Smooth muscle cell of the brain vasculature (primary cell): ENCODE measurements around the gene DGKD.
A peak's percentile ranks its signal among the peaks of the same experiment; 100 is the strongest.

ENCODE experiments used
- DNase-seq: peaks from one replicate; pipeline ENCODE4 v3.0.0-alpha.2; 2012; ENCODE audit warnings: low read depth, low spot score

Gene DGKD

DNA sequence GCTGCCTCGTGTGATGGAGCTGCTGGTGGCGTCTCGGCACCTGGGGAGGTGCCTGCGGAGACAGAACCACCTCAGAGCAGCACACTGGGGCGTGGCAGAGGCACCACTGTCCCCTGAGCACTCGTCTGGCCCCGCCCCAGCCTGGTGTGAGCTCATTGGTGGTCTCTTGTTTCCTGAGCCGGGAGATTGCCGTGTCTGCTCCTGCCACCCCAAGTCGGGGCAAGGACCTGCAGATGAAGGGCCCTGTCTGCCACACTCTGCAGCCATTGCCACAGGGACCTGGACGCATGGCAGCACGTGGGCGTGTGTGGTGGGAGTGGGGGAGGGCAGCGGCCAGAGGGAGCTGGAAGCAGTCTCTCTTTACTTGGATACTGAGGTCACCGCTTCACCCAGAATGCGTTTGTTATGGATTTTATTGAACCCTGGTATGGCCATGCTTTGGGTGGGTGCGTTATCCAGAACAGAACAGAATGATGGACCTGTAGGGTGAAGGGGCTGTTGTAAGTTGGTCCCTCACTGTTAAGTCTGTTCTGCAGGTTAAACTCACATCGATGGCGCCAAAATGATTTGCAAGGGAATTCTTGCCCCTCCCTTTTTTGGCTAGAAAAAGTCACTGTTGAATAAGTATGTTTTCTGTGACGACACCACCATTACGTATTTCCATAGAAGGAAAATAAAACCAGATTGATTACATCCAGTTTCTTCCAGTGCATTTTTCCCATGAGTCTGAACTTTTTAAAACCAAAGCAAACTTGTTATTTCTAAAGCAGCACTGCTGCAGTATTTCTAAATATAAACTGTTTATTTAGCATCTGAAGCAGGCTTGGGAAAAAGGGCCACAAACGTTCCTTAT, 120.2 kb downstream of the DGKD start:
- DNase-seq: no peak

DNA sequence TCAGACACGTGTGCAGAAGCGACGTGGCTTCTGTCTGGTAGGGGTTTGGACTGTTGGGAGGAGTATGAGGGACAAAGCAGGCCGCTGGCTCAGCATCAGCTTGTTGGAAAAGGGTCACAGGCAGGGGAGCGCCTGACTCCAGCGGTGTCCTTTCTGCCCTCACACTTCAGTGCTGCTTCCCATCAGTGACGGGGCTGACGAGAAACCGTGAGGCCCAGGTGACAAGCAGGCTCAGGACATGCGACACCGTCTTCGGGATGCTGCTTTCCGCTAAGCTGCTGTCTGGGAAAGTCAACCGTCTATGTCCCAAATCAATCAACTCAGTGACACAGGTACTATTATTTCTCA, 121.7 kb downstream of the DGKD start:
- DNase-seq: no peak

DNA sequence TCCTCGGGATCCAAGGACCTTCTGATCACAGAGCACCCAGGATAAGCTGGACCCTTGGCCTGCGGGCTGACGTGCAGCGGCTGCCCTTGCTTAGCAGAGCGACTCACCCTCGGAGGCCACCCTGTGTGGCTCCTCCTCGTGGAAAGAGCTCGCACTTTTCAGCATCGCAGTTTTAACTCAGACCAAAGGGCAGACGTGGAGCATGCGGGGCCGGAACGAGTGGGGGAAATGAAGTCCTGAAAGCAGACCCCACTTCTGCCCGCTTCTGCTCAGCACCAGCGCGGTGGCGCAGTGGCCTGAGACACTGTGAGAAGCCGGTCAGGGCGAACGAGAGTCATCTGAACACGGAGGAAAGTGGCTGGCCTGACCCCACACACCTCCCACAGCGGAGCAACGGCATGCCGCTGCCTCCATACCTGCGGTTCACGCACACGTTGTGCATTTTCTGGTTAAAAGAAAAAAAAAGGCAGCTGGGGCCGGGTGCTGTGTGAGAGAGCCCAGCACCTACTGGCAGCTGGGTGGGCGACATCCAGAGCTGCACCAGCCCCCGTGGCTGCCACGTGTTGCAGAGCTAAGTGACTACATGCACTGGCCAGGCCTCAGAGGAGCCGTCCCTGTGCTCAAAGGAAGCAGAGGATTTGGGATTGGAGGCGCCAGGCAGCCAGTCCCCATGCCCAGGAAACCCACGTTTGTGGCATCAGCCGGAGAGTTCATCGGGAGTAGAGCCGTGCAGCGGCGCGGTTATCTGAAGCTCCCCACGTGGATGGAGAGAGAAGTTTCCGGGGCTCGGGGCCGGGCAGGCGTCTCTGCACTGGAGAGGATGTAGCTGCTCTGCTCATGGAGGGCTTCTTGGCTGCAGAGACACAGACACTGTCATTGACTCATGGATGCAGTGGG, 122.6 kb downstream of the DGKD start:
- DNase-seq: no peak

DNA sequence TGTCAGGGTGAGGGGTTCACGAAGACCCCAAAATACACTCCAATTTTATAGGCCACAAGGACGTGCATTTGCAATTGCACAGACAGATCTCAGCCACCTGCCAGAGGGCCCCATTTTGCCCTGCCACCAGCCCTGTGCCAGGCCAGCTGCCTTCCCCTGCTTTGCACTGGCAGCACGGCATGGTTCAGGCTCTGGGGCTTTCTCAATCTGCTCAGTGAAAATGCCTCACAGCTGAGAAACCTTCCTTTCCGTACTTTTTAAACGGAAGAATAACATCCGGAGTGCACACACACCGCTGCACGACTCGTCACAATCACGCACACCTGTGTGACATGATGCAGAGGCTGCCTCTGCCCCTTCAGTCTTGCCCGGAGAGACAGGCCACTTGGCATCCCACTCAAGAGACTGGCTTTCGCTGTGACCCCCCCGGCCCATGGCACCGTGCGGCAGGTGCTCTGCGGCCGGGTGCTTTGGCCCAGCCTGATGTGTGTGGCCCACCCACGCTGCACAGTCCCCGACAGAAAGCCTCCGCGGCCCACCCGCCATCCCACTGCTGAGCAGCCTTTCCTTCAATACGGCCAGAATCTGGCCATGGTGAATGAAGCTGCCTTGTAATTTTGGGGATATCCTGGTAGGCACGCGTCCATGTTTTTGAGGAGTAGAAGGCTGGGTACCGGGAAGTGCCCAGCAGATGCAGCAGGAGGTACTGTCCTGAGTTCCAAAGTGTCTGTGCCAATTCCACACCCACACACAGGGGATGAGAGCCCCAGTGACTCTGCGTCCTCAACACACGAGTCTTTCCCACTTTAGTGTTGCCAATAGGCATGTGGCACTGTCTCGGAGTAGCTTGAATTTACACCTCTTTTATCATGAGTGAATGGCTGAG, 123.5 kb downstream of the DGKD start:
- DNase-seq: no peak

DNA sequence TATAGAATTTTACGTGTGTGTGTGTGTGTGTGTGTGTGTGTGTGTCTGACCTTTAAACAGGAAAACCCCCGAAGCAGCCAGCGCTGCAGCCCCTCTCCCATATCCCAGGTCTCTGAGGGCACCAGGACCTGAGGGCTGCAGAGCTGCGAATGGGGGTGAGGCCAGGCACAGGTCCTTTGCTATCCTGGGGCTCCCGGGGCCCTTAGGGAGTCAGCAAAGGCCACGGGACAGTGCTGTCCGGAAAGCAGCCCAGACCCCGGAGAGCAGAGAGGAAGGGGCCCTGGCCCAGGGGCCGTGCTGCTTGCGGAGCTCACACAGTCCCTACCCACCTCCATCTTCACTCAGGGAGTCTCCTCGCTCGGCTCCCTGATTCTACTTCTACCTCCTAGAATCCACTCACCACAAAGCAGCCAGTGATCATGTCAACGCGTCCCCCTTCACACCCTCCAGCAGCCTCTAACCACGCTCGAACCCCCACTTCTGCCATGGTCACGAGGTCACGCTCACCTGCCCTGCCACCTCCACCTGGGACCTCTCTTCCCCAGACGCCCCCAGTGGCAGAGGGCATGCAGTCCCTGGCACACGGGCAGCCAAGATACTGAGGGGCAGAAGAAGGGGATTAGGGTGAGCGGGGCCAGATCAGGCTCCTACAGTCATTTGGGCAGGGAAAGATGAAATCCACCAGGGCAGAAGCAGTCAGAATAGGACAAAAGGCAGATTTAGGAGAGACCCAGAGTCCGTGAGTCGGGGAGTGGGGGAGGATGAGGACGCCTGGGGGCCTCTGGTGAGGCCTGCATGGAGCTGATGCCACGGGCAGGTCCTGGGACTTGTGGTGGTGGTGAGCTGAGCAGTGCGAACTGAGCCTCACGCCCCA, 125.6 kb downstream of the DGKD start:
- no peak for DNase-seq

DNA sequence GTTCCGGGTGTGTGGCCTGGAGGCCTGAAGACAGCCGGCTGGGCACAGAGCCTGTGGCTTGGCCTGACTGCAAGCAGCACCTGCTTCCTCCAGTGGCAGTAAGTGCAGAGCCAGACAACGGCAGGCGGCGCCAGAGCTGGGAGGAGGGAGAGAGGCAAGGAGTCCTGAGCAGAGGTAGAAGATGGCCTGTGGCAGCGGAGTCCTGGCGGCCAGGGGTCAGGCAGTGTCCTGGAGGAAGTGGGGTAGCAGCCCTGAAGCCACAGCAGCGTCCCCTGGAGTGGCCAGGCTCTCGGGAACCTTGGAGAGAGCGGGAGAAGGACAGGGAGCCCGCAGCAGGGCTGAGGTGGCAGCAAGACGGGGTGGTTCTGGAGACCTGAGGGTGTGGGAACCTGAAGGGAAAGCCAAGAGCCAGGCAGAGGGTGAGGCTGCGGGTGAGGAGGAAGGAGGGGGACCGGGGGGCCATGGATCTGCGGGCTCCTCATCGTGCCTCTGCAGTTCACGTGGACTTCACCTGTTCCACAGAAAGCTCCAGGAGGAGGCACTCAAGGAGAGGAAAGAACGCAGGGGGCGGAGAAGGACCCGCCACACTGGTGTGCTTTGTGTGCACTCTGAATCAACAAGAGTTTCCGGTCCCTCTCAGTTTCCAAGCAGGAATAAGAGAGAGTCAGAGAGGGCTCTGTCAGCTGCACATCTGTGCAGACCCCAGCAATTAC, 126.4 kb downstream of the DGKD start:
- DNase-seq: no peak

DNA sequence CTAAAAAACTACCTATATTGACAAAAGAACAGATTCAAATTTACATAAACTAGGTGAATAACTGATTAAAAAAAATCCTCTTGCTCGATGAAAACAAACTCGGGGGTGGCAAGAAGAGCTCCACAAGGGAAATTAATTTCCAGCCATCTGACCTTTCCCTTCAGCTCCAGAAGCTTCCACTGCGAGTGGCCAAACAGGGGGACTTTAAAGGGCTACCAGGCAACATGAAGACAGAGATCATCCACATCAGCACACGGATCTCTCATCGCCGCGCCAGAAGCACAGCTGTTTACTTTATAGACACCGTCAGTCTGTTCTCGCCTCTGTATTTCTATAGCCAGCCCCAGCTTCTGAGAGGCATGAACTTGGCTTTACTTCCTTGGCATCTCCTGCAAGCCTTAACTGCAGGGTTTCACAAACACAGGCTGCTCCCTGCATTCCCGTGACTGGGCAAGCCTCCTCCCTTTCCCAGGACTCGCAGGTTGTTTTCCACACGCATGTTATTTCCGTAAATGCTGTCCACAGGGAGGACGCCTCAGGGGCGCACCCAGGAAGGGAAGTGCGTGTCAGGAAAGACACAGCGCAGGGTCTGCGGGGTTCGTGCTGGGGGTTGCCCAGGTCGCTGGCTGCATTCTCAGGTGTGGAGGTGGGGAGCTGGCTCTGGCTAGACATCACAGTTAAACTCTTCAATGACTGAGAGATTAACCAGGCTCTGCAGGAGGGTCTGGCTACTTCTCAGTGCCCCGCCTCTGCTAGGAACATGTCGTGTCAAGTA, 127.3 kb downstream of the DGKD start:
- DNase-seq: no peak

DNA sequence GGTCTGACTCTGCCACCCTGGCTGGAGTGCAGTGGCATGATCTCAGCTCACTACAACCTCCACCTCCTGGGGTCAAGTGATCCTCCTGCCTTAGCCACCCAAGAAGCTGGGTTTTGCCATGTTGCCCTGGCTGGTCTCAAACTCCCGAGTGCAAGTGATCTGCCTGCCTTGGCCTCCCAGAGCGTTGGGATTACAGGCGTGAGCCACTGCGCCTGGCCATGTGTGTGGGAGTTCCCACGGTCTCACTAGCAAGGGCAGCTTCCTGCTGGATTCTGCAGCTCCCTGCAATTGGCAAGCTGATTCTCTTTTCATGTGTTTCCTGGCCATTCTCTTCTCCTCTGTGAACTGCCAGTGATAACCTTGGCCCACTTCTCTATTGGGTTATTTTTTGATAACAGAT, 128.3 kb downstream of the DGKD start:
- DNase-seq: no peak

DNA sequence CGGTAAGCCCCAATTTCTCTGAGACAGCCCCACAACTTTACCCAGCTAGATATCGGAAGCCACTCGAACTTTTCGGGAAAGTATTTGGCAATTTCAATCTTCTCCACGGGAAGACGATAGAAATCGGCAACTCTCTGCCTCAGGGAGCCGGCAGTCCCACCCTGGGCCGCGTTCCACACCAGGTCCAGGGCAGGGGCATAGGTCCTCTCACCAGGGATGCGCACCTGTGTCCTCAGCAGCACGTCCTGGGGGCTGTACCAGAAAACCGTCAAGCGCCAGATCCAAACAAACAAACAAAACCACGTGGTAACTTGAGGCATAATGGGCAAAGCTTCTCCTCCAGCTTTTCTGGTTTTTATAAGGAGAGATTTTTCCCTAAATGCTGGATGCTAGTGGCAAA, 131.4 kb downstream of the DGKD start:
- no peak for DNase-seq

DNA sequence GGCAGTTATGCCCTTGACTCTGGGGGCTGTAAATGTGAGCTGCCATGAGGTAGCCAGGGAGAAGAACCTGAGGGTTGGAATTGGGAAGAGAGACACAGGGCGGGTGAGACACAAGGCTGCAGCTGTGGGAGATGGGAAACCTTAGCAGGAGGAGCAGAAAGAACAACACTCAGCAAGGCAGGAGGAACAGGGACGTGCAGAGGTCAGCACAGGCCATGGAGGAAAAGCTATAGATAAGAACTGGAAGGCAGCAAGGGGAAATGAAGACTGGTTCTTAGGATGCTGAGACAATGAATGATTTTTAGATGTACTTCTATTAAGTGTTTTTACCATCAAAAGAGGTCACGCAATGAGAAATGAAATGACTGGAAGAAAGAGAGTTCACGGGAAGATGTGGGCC, 132.1 kb downstream of the DGKD start:
- DNase-seq: no peak

DNA sequence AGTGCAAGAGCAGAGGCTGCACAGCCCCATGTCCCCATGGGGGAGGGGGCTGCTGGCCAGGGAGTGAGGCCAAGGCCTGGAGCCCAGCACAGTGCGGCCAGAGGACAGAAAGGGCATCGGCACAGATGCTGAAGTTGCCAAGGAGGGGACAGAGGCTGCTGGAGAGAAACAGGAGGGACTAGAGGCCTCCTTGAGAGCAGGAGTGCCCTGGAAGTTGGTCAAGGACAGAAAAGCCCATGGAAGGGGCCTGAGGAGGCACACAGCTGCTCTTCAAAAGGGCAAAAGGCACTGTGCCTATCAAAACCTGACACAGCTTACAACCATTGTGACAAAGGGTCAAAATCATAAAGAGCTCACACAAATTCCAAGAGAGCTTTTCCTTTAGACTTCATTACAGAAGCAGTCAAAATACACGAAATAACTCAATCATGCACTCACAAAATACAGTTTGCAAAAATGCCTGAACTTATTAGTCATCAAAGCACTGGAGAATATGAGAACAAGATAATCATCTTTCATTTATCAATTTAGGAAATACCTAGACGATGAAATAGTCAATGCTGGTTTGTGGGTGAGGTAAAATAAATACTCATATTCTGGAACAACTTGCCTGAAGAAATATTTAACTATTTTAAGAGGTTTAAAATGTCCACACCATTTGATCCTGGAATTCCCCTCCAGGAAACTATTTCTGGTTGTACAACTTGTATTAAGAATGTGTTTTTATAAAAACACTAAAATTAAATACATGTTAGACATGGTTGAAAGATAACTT, 132.7 kb downstream of the DGKD start:
- DNase-seq: peak; percentile 23

DNA sequence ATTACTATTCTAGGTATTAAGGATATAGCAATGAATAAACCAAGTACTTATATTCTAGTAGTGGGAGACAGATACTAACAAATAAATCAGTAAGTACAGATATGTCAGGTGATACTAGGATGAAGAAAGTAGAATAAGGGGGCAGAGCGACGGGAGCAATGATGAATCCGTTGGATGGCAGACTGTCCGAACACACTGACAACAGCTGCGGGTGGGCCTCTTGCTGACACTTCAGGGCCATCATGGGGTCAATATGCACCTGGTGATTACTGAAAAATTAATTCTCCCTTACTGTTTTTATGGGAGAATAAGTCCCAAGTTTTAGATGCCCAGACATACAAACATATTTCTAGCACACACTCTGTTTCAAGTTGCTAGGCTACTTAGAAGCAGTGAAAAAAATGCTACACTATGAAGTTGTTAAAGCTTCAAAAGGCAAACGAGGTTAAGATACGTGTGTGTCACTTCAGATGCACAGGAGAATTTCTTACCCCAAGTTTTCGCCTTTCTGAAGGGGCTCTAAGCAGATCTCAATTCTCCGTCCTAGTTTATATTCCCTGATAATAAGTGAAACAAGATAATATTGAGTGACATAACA, 133.6 kb downstream of the DGKD start:
- no peak for DNase-seq

DNA sequence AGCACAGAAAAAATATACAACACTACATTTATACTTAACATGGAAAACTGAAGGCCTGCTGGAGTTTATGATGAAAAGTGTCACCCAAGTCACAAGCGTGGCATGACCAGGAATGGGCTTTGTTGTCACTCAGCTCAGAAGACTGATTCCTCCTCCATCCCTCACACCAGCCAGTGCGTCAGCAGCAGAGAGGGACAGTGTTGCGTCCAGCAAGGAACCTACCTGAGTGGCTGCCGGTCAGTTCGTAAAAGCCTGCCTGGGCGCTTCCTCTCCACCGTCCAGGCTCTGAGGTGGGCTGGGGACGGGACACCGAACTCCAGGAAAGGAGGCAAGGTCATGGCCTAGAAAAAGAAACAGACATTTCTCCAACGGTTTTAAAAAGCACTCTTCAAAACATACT, 134.8 kb downstream of the DGKD start:
- DNase-seq: no peak

DNA sequence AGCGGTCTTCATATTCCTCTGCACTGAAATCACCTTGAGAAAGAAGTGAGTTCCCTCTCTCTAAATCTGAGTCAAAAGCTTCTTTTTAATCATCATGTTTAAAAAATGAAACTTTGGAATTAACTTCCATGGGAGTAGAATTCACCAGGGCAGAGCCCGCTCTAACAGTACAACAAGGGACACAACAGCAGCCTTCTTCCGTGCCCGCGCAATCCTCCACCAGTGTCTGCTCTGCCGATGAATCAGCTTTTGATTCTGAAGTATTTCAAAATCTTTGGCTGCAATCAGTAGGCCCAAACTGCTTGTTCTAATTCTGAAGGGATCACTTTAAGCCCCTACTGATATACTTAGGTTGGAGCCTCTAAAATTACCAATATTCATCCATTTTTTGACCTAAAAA, 135.4 kb downstream of the DGKD start:
- DNase-seq: no peak

DNA sequence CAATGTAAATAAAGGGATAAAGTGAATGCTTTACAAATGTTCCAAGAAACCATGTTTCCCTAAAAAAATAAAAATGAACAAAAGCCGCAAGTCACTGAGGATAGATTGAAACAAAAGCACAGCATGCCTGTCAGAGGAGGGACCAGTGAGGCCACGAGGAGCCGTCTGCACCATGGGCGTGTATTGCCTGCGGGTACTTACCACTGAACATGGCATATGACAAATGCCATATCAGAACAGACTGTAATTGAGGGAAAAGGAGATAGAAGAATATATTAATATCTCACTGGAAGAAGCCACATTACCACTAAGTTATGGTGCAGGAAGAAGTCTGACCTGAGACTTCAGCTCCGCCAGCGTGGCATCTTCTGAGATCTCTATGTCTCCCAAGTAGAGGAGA, 136.5 kb downstream of the DGKD start:
- DNase-seq: no peak

DNA sequence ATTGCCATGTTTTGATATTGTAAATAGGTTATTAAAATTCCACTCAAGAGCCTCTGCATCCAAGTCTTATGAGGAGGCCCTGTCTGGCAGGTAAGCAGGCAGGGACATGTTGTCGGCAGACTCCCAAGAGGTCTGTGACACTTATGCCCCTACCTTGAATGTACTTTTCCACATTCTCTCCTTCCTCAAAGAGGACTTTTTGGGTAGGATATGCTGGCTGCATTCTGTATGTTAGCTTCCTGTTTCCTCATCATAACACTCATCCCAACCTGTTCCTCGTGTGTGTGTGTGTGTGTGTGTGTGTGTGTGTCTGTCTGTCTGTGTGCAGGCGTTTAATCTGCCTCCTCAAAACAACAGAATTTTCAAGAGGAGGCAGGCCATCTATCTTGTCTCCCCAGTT, 137.0 kb downstream of the DGKD start:
- DNase-seq: no peak

DNA sequence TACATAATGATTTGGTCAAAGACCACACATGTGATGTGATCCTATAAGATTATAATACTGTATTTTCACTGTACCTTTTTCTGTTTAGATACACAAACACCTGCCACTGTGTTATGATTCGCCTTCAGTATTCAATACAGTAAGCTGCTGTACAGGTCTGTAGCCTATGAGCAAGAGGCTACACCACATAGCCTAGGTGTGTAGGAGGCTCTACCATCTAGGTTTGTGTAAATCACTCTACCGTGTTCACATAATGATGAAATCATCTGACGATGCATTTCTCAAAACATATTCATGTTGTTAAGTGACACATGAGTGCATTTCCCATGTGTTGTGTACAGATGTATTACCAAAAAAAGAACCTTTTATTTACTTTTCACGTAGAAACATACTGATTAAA, 137.8 kb downstream of the DGKD start:
- no peak for DNase-seq

DNA sequence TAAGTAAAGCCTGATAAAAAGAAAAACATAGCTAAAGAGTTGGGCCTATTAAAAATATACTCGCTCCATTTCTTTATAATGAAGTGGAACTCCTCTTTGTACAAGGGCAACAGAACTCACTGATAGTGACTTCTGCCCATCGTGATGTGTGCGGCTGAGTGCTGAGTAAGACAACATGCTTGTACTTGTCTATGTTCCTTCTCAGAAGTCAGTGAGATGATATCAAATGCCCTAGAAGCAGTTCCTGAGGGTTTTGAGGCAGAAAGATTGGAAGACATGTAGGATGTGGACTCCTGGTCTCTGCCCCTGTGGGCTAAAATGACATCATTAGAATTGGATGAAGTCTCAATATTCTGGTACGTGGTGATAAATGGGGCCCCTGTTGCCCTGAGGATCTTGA, 138.5 kb downstream of the DGKD start:
- no peak for DNase-seq
